ENCODE data around the gene FRMD1. TPM values are rescaled to one million over a fixed set of nuclear protein-coding genes. Genes with fewer than 3 reads are reported as not detected.

Gene FRMD1
- total RNA-seq, 1 experiment from 2014 or later = not detected

DNA sequence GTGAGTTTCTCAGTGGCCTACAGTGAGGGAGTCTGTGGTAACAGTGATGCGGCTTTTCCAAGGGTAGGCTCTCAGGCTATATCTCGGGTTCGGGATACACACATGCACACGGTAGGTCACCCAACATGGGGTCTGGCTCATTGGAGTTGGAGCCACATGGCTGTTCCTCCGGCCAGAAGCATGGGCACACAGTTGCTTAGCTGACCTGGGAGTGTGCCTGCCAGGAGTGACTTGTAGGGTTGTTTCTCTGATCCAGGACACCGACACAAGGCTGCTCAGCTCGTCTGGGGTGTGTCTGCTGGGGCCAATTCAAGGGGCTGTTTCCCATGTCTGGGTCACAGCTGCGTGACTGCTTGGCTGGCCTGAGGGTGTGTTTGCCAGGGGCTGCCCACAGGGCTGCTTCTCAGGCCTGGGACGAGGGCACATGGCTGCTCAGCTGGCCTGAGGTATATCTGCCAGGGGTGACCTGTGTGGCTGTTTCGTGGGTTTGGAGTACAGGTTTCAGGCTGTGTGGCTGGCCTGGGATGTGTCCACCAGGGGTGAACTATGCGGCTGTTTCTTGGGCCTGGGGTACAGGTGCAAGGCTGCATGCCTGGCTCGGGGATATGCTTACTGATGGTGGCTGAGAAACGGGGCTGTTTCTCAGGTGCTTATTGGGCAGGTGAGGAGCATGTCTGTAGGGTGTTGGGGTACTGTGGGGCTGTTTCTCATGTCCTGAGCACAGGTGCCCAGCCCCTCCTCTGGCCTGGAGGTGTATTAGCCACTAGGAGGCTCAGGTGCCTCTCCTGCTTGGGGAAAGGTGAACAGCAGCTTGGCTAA lies 66.4 kb downstream of the FRMD1 start:
- Histone ChIP-seq H4K20me1 (ENCODE audit: insufficient read depth) (no peaks in the 10 kb centered on the region), H3K36me3 (ENCODE audit: control insufficient read depth in 1 of 2, insufficient read depth in 2 of 2, low read length in 2 of 2) (no peaks in the 10 kb centered on the region), H3K4me3 (replicated peaks in 1 of 2; ENCODE audit: low read depth in 1 of 2, low read length in 2 of 2) (no peak overlapping the region), H3K27ac (ENCODE audit: low read depth, low read length) (no peak overlapping the region), H3K9ac (ENCODE audit: low read length) (no peak overlapping the region), H3K27me3 (ENCODE audit: insufficient read depth, low read length) (no peaks in the 10 kb centered on the region), H3K9me2 (ENCODE audit: insufficient read depth) (no peaks in the 10 kb centered on the region), H3K9me3 (ENCODE audit: control insufficient read depth in 1 of 2, insufficient read depth in 1 of 2, low read depth in 1 of 2, low read length in 2 of 2) (peaks cover 10 to 12% of the 10 kb centered on the region in 2 experiments; a peak in 3 of 4 replicates), H3K79me2 (ENCODE audit: insufficient read depth, low read length) (no peaks in the 10 kb centered on the region), H3K4me2 (ENCODE audit: low read length) (no peak overlapping the region), H3K4me1 (ENCODE audit: control insufficient read depth in 1 of 2, insufficient read depth in 2 of 2, low read length in 2 of 2) (peaks cover 7% of the 10 kb centered on the region in 2 experiments; a peak in 3 of 4 replicates), H2AFZ (ENCODE audit: low read depth, low read length, poor library complexity, severe bottlenecking) (no peak overlapping the region)
- ChIA-PET CTCF (no interaction called here), POLR2A (no interaction called here), RAD21 (ENCODE audit: low non-redundant PET in 1 of 2, low total read pairs in 2 of 2, uncharacterized antibody in 2 of 2, unreplicated experiment in 2 of 2) (no interaction called here)
- TF ChIP-seq SRF (IDR thresholded peaks at IDR 0.05; ENCODE audit: low read depth) = no peak
- TF ChIP-seq MAX (IDR thresholded peaks at IDR 0.05) = no peak
- TF ChIP-seq, protein P1, sequence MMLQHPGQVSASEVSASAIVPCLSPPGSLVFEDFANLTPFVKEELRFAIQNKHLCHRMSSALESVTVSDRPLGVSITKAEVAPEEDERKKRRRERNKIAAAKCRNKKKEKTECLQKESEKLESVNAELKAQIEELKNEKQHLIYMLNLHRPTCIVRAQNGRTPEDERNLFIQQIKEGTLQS (IDR thresholded peaks at IDR 0.05) = no peak
- TF ChIP-seq, protein P2, sequence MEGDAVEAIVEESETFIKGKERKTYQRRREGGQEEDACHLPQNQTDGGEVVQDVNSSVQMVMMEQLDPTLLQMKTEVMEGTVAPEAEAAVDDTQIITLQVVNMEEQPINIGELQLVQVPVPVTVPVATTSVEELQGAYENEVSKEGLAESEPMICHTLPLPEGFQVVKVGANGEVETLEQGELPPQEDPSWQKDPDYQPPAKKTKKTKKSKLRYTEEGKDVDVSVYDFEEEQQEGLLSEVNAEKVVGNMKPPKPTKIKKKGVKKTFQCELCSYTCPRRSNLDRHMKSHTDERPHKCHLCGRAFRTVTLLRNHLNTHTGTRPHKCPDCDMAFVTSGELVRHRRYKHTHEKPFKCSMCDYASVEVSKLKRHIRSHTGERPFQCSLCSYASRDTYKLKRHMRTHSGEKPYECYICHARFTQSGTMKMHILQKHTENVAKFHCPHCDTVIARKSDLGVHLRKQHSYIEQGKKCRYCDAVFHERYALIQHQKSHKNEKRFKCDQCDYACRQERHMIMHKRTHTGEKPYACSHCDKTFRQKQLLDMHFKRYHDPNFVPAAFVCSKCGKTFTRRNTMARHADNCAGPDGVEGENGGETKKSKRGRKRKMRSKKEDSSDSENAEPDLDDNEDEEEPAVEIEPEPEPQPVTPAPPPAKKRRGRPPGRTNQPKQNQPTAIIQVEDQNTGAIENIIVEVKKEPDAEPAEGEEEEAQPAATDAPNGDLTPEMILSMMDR (IDR thresholded peaks at IDR 0.05 in 2 of 3, conservative IDR thresholded peaks at IDR 0.05 in 1 of 3; ENCODE audit: borderline replicate concordance in 1 of 3, insufficient read depth in 1 of 3, low read depth in 2 of 3, low read length in 2 of 3) = no peak
- no peak for TF ChIP-seq EGR1 (IDR thresholded peaks at IDR 0.05; ENCODE audit: low read depth)
- no peak for TF ChIP-seq ELF1 (IDR thresholded peaks at IDR 0.05; ENCODE audit: borderline replicate concordance, low read depth)
- TF ChIP-seq SIN3A (IDR thresholded peaks at IDR 0.05; ENCODE audit: low read depth) = no peak
- TF ChIP-seq REST (IDR thresholded peaks at IDR 0.05; ENCODE audit: low read depth) = no peak
- no peak for TF ChIP-seq EZH2 (IDR thresholded peaks at IDR 0.05)
- TF ChIP-seq POLR2AphosphoS5 (IDR thresholded peaks at IDR 0.05; ENCODE audit: low read depth, low read length) = no peak
- no peak for TF ChIP-seq TCF7L2 (IDR thresholded peaks at IDR 0.05; ENCODE audit: borderline replicate concordance, extremely low read depth, insufficient read depth, insufficient read length)
- TF ChIP-seq RAD21 (IDR thresholded peaks at IDR 0.05; ENCODE audit: low read depth) = no peak
- TF ChIP-seq ZFX (IDR thresholded peaks at IDR 0.05) = no peak
- no peak for TF ChIP-seq CEBPB (IDR thresholded peaks at IDR 0.05; ENCODE audit: low read depth)
- TF ChIP-seq EZH2phosphoT487 (IDR thresholded peaks at IDR 0.05; ENCODE audit: borderline replicate concordance) = no peak
- no peak for TF ChIP-seq POLR2A (IDR thresholded peaks at IDR 0.05; ENCODE audit: borderline replicate concordance, extremely low read depth, insufficient read depth, insufficient read length)
- no peak for TF ChIP-seq ZNF274 (IDR thresholded peaks at IDR 0.05; ENCODE audit: low read depth, low read length)
- no peak for TF ChIP-seq FOSL1 (IDR thresholded peaks at IDR 0.05; ENCODE audit: low read depth)
- no peak for TF ChIP-seq YY1 (IDR thresholded peaks at IDR 0.05; ENCODE audit: extremely low read depth, insufficient replicate concordance, low read depth, low read length)
- DNase-seq (ENCODE audit: low read depth, low spot score) (no peak), ATAC-seq (no peak)
- intact Hi-C loops (cut with micrococcal nuclease) = no loop called here
- BruUV-seq (replicated peaks) = no TSS peak

Measured in HCT116 (cell line).